Measurements from ENCODE around the gene ZNF440. TPM values are rescaled to one million over a fixed set of nuclear protein-coding genes. Genes with fewer than 3 reads are reported as not detected.
"Not testable (repeated sequence)": the region's sequence is repeated elsewhere in the genome, so short reads cannot be mapped to it uniquely, and the experiment has no call there.

The ZNF440 gene
- total and polyA plus RNA-seq, 12 donors: 1.6 to 9.5 (median 4.3) TPM

GRCh38 chr19:11769995-11770394 lies 44.1 kb upstream of the ZNF440 start:
- no peak for TF ChIP-seq CTCF (IDR thresholded peaks at IDR 0.05)
- no peak for ATAC-seq
- intact Hi-C loops (cut with DNase I): loop anchor here in 2 of 10 donors (5.0 kb wide), 2 partner anchors 68 to 73 kb away; no protein-coding TSS in a partner anchor

GRCh38 chr19:11771520-11771919 lies 42.6 kb upstream of the ZNF440 start:
- H3K4me1 ChIP-seq: peaks cover 0 to 16% (median 12%) of the 10 kb centered on the region in 9 donors
- intact Hi-C loops (cut with DNase I): not testable (repeated sequence)
- WGBS, 2 donors: 77% methylated on average over 11 of the region's 11 CpGs

More at GRCh38 chr19:11769995-11770394, 44.1 kb upstream of the ZNF440 start:
- no peak for DNase-seq
- 93 to 97% methylated on average over 4 of the region's 4 CpGs for WGBS, 2 donors
- Histone ChIP-seq H3K27ac (no peak overlapping the region), H3K36me3 (peaks cover 0 to 8% (median 0%) of the 10 kb centered on the region in 9 donors), H3K27me3 (no peaks in the 10 kb centered on the region), H3K4me1 (peaks cover 3 to 20% (median 16%) of the 10 kb centered on the region in 9 donors), H3K4me3 (no peak overlapping the region), H3K9me3 (peaks cover 0 to 52% (median 17%) of the 10 kb centered on the region in 11 donors)

GRCh38 chr19:11776669-11777068 lies 37.4 kb upstream of the ZNF440 start:
- DNase-seq; intact Hi-C loops (cut with DNase I); H3K27me3 ChIP-seq; H3K4me3 ChIP-seq; H3K27ac ChIP-seq; ATAC-seq; H3K4me1 ChIP-seq: not testable (repeated sequence)
- WGBS, 2 donors: 97 to 98% methylated on average over 11 of the region's 11 CpGs
- Histone ChIP-seq H3K36me3 (peaks cover 11 to 67% (median 45%) of the 10 kb centered on the region in 9 donors), H3K9me3 (peaks cover 0 to 98% (median 38%) of the 10 kb centered on the region in 11 donors)

More at GRCh38 chr19:11771520-11771919, 42.6 kb upstream of the ZNF440 start:
- peak in 3 of 9 donors; percentile 10 to 24 (median 11) for TF ChIP-seq CTCF (IDR thresholded peaks at IDR 0.05)
- peaks cover 0 to 16% (median 0%) of the 10 kb centered on the region in 9 donors for H3K36me3 ChIP-seq
- peaks cover 0 to 67% (median 17%) of the 10 kb centered on the region in 11 donors for H3K9me3 ChIP-seq
- DNase-seq, H3K27me3 ChIP-seq, H3K4me3 ChIP-seq, H3K27ac ChIP-seq, ATAC-seq: not testable (repeated sequence)

GRCh38 chr19:11780431-11781020 lies 33.5 kb upstream of the ZNF440 start:
- Histone ChIP-seq H3K27me3 (no peaks in the 10 kb centered on the region), H3K4me3 (no peak overlapping the region), H3K36me3 (peaks cover 11 to 89% (median 54%) of the 10 kb centered on the region in 9 donors), H3K4me1 (no peaks in the 10 kb centered on the region), H3K9me3 (peaks cover 0 to 100% (median 41%) of the 10 kb centered on the region in 11 donors), H3K27ac (no peak overlapping the region)
- 97 to 98% methylated on average over 7 of the region's 7 CpGs for WGBS, 2 donors
- ATAC-seq (no peak), DNase-seq (no peak)
- intact Hi-C loops (cut with DNase I): loop anchor here in 3 of 10 donors (5.0 to 10.0 kb wide), 3 partner anchors 78 to 106 kb away; no protein-coding TSS in a partner anchor
- no peak for TF ChIP-seq CTCF (IDR thresholded peaks at IDR 0.05)
